Stimulated activated effector memory CD8-positive, alpha-beta T cell treated with anti-CD3 and anti-CD28 coated beads, Interleukin-12 subunit alpha, Interleukin-12 subunit beta, amount 100 ng/mL, for 72 hours (primary cell): Measurements from ENCODE around the gene SLC13A4.
"Not testable (repeated sequence)": the region's sequence is repeated elsewhere in the genome, so short reads cannot be mapped to it uniquely, and the experiment has no call there.

ENCODE experiments used
- ATAC-seq: fragments of 150-1000 bp; cut with Tn5 transposase; 2 replicates; pipeline ENCODE4 v1.10.0; 2021
- DNase-seq, 2 donors: peaks; one replicate each; pipeline ENCODE4 v3.0.0; 2021 to 2022; ENCODE audit warnings: low spot score in 2 of 2
- H3K27ac Mint-ChIP-seq: one replicate; pipeline ENCODE4 v1.8.0; 2022; ENCODE audit warnings: mild to moderate bottlenecking, mixed read lengths
- H3K36me3 Mint-ChIP-seq: one replicate; pipeline ENCODE4 v1.8.0; 2022; ENCODE audit warnings: mild to moderate bottlenecking, mixed read lengths
- H3K4me1 Mint-ChIP-seq: one replicate; pipeline ENCODE4 v1.8.0; 2022; ENCODE audit warnings: mixed read lengths
- H3K4me3 Mint-ChIP-seq: one replicate; pipeline ENCODE4 v1.8.0; 2022; ENCODE audit warnings: mild to moderate bottlenecking, mixed read lengths
- H3K9me3 Mint-ChIP-seq: one replicate; pipeline ENCODE4 v1.8.0; 2022; ENCODE audit warnings: mixed read lengths

The SLC13A4 gene

DNA sequence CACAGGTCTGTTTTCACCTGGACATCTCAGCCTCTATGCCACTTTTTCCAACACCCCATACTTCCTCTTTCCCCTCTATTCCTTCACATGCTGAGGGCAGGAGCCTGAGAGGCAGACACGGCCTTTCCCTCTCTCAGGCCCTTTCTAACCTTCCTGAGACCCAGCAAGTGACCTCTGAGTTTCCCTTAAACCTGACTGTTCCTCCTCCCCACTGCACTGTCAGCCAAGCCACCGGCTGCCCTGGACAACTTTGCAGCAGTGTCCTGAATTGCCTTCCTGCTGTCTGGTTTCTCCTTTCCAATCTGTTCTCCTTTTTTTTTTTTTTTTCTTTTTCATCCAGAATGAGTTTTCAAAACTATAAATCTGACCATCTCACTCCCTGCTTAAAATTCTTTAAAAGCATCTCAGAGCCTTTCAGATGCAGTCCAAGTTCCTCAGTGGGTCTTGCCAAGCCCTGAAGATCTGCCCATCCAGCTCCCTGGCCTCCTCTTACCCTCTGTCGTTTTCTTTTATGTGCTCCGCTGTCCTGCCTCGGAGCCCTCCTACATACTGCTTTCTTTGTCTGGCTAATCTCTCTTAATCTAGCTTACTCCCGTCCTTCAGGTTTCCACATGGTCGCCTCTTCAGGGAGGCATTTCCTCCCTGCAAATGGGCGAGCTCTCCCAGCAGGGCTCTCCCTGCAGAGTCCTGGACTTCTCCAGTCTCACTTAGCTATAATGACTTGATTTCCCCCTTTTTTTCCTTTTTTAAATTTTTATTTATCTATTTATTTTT lies 30.5 kb downstream of the SLC13A4 start:
- DNase-seq (no peak), ATAC-seq (no peak)
- peak overlapping the region; percentile 52 for H3K27ac Mint-ChIP-seq
- H3K9me3 Mint-ChIP-seq = no peaks in the 10 kb centered on the region
- H3K36me3 Mint-ChIP-seq = no peaks in the 10 kb centered on the region
- H3K4me3 Mint-ChIP-seq = no peak overlapping the region
- H3K4me1 Mint-ChIP-seq = no peaks in the 10 kb centered on the region

GRCh38 chr7:135693558-135693957 lies 34.4 kb downstream of the SLC13A4 start:
- Mint-ChIP-seq H3K27ac (no peak overlapping the region), H3K36me3 (no peaks in the 10 kb centered on the region), H3K4me3 (no peak overlapping the region), H3K4me1 (no peaks in the 10 kb centered on the region), H3K9me3 (no peaks in the 10 kb centered on the region)
- no peak for DNase-seq
- no peak for ATAC-seq

DNA sequence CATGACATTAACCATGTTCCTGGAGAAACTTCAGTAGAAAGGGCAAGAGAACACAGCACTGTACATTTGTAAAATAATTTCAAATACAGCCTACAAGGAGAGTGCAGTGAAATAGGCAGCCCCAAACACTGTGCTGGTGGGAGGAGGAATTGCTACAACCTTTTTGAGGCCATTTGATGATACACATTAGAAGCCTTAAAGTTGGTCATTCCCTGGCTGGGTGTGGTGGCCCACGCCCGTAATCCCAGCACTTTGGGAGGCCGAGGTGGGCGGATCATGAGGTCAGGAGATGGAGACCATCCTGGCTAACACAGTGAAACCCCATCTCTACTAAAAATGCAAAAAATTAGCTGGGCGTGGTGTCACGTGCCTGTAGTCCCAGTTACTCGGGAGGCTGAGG lies 35.4 kb downstream of the SLC13A4 start:
- not testable (repeated sequence) for ATAC-seq, H3K27ac Mint-ChIP-seq, DNase-seq, H3K9me3 Mint-ChIP-seq, H3K36me3 Mint-ChIP-seq, H3K4me3 Mint-ChIP-seq, H3K4me1 Mint-ChIP-seq

- H3K9me3 Mint-ChIP-seq = no peaks in the 10 kb centered on the region
- no peak overlapping the region for H3K4me3 Mint-ChIP-seq
- no peak overlapping the region for H3K27ac Mint-ChIP-seq
- ATAC-seq (no peak), DNase-seq (no peak)
- H3K4me1 Mint-ChIP-seq = no peaks in the 10 kb centered on the region
- no peaks in the 10 kb centered on the region for H3K36me3 Mint-ChIP-seq
Measured at GRCh38 chr7:135692055-135692454, 35.9 kb downstream of the SLC13A4 start.

GRCh38 chr7:135690566-135690965 lies 37.4 kb downstream of the SLC13A4 start:
- Mint-ChIP-seq H3K9me3 (no peaks in the 10 kb centered on the region), H3K4me3 (no peak overlapping the region), H3K27ac (no peak overlapping the region), H3K36me3 (no peaks in the 10 kb centered on the region), H3K4me1 (no peaks in the 10 kb centered on the region)
- no peak for DNase-seq
- ATAC-seq = no peak

DNA sequence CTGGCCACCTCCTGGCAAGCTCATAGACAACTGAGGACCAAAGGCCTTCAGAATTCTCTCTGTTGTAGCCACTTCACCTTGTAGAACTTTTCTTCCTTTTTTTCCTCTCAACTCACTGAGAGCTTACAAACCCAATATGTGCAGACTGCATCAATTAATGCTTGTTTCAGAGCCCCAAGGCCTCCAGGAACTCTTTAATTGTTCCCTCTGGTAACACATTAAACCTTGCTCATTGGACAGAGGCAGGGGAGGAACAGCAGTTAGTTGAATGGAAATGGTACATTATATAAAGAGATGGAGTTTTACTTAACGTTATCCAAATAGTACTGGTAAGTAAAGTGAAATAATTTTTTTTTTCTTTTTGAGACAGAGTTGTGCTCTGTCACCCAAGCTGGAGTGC lies 40.5 kb downstream of the SLC13A4 start:
- no peak overlapping the region for H3K27ac Mint-ChIP-seq
- no peak for DNase-seq
- ATAC-seq = no peak
- no peaks in the 10 kb centered on the region for H3K9me3 Mint-ChIP-seq
- H3K36me3 Mint-ChIP-seq = peaks cover 7% of the 10 kb centered on the region
- H3K4me1 Mint-ChIP-seq = no peaks in the 10 kb centered on the region
- no peak overlapping the region for H3K4me3 Mint-ChIP-seq

DNA sequence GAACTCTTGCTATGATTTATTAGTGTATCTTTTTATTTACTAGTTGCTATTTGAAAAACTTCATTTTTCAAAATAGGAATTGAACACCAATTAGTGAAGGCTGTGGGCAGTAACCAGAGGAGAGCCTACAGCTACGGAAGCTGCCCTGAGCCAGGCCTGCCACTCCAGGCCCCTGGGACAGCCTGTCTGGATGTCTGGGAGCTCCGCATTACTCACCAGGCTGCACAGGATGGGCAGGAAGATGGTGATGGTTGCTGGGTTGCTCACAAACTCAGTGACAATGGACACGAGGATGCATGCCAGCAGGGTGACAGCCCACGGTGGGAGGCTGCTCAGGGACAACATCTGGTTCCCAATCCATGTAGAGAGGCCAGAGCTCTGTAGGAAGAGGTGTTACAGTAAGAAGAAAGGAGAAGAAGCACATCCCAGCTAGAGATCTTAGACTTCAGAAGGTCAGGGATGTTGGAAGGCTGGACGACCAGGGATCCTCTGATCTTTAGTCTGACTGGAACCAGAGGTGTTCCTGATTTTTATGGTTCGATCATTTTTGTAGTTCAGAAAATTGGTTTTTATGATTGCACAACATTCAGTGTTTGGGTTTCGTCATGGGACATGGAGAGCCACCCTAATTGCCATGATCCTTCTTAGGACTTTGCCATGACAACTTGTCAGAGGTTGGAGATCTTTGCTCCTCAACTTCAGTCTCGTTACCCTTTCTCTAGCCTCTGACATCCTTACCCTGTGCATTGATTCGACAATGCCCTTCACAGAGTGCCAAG lies 42.5 kb downstream of the SLC13A4 start:
- peaks cover 7% of the 10 kb centered on the region for H3K36me3 Mint-ChIP-seq
- H3K9me3 Mint-ChIP-seq = no peaks in the 10 kb centered on the region
- H3K4me1 Mint-ChIP-seq = peaks cover 2% of the 10 kb centered on the region
- H3K27ac Mint-ChIP-seq = no peak overlapping the region
- ATAC-seq (no peak), DNase-seq (no peak)
- no peak overlapping the region for H3K4me3 Mint-ChIP-seq

GRCh38 chr7:135684699-135685098 lies 43.3 kb downstream of the SLC13A4 start:
- H3K4me3 Mint-ChIP-seq = no peak overlapping the region
- H3K36me3 Mint-ChIP-seq = peaks cover 7% of the 10 kb centered on the region
- H3K27ac Mint-ChIP-seq = peak overlapping the region; percentile 12
- ATAC-seq = no peak
- no peak for DNase-seq
- H3K9me3 Mint-ChIP-seq = no peaks in the 10 kb centered on the region
- peaks cover 6% of the 10 kb centered on the region for H3K4me1 Mint-ChIP-seq

DNA sequence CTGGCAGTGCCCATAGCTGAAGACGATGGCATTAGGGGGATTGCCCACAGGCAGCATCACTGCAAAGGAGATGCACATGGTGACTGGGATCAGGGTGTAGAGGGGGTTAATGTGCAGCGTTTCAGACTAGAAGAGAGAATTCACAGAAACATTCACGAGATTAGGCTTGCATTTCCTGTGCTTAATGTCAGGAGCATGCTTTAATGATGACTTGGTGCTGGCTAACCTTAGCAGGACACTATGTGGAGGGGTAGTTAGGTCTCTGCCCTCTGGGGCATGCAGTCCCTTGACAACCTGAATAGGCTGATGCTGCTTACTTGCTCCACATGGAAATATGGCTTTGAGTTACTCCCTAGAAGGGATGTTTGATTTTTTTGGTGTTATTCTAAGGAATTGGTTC lies 43.9 kb downstream of the SLC13A4 start:
- Mint-ChIP-seq H3K4me3 (no peak overlapping the region), H3K4me1 (peaks cover 6% of the 10 kb centered on the region), H3K27ac (peak overlapping the region; percentile 12), H3K36me3 (peaks cover 7% of the 10 kb centered on the region), H3K9me3 (no peaks in the 10 kb centered on the region)
- ATAC-seq (no peak), DNase-seq (no peak)

DNA sequence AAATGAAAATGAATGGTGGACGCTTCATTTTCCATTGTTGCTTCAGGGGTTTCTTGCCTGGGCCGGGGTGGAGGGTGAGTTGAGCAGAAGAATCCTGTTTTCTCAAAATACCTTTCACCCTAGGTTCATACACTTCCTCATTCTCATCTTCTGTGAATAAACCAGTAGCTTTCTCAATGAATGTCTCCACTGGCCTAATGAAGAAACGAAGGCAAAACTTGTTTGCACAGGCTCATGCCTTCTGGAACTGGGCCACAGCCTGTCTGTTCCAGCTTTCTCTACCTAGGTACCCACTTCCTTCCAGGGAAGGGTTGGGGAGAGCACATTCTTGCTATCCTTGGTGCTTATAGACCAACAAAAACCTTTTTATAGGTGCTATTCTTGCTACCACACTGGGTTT lies 44.4 kb downstream of the SLC13A4 start:
- DNase-seq = no peak
- Mint-ChIP-seq H3K4me1 (peaks cover 6% of the 10 kb centered on the region), H3K27ac (no peak overlapping the region), H3K36me3 (peaks cover 7% of the 10 kb centered on the region), H3K9me3 (no peaks in the 10 kb centered on the region), H3K4me3 (no peak overlapping the region)
- no peak for ATAC-seq

GRCh38 chr7:135682191-135682590 lies 45.8 kb downstream of the SLC13A4 start:
- peaks cover 6% of the 10 kb centered on the region for H3K4me1 Mint-ChIP-seq
- ATAC-seq = no peak
- H3K9me3 Mint-ChIP-seq = no peaks in the 10 kb centered on the region
- no peak overlapping the region for H3K27ac Mint-ChIP-seq
- no peak overlapping the region for H3K4me3 Mint-ChIP-seq
- H3K36me3 Mint-ChIP-seq = peaks cover 14% of the 10 kb centered on the region
- no peak for DNase-seq

GRCh38 chr7:135681762-135682161 lies 46.2 kb downstream of the SLC13A4 start:
- no peak overlapping the region for H3K27ac Mint-ChIP-seq
- peaks cover 18% of the 10 kb centered on the region for H3K36me3 Mint-ChIP-seq
- no peaks in the 10 kb centered on the region for H3K9me3 Mint-ChIP-seq
- H3K4me1 Mint-ChIP-seq = peaks cover 6% of the 10 kb centered on the region
- DNase-seq (no peak), ATAC-seq (no peak)
- H3K4me3 Mint-ChIP-seq = no peak overlapping the region

- H3K4me3 Mint-ChIP-seq = no peak overlapping the region
- DNase-seq (no peak), ATAC-seq (no peak)
- no peaks in the 10 kb centered on the region for H3K9me3 Mint-ChIP-seq
- no peak overlapping the region for H3K27ac Mint-ChIP-seq
- H3K4me1 Mint-ChIP-seq = peaks cover 6% of the 10 kb centered on the region
- peaks cover 40% of the 10 kb centered on the region for H3K36me3 Mint-ChIP-seq
Measured at GRCh38 chr7:135678612-135679575, 49.1 kb downstream of the SLC13A4 start.

DNA sequence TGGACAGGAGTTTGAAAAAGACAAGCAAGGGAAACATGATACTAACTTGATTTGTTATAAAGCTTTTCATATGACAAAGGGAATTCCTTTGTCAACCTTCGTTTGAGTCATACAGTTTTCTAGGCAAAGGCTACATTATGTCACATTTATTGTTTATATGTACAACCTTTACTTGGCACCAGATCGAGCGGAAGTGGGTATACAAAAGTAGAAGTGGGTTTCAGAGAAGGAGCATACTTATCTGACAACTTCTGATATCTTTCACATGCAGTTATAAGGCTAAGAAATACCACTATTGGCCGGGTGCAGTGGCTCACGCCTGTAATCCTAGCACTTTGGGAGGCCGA lies 54.7 kb downstream of the SLC13A4 start:
- Mint-ChIP-seq H3K36me3 (peaks cover 51% of the 10 kb centered on the region), H3K9me3 (no peaks in the 10 kb centered on the region), H3K4me3 (no peak overlapping the region), H3K4me1 (peaks cover 16% of the 10 kb centered on the region), H3K27ac (no peak overlapping the region)
- DNase-seq (no peak), ATAC-seq (no peak)

DNA sequence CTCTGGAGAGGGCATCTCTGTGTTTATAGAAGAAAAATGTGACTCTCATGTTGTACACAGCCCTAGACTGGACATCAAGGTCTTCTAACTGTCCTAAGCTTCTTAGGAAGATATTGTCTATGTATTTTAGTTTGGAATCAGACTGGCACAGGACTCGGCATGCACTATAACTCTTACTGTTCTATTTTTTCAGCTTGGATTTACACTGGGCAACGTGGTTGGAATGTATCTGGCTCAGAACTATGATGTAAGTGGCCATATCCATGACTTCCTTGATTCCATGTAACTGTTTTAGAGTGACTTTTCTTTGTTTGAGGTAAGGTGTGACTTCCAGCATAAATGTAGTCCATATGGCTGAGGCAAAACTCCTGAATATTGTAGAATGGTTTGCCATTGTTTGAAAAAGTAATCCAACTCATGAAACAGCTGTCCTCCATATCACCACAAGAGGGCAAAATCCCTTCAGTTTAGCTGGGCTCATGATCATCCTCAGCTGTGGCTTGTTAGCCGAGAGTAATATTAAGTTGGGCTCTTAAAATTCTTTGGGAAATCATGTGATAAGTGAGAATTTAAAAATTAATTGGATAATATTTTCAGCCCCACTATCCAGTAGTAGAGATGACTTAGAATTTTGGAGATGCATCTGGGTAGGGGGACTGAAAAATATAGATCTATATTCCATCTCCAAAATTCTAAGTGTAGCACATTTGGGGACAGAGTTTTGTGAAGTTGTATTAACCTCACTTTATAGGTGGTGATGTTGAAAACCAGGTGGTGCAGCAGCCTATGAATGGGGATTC lies 55.2 kb downstream of the SLC13A4 start:
- no peak for DNase-seq
- Mint-ChIP-seq H3K9me3 (no peaks in the 10 kb centered on the region), H3K4me1 (peaks cover 16% of the 10 kb centered on the region), H3K4me3 (no peak overlapping the region), H3K27ac (no peak overlapping the region), H3K36me3 (peaks cover 50% of the 10 kb centered on the region)
- ATAC-seq = peak; percentile 57
